Brain microvascular endothelial cell (primary cell): ENCODE data around the gene RAD1.

Experiments used
- DNase-seq: peaks from one replicate; pipeline ENCODE4 v3.0.0-alpha.2; 2020
- H3K27ac ChIP-seq: fragments of 250-450 bp; sonication (Bioruptor Pico); 2 replicates; pipeline ENCODE4 v1.5.1; 2020; ENCODE audit warnings: mild to moderate bottlenecking, moderate library complexity
- H3K27me3 ChIP-seq: fragments of 250-450 bp; sonication (Bioruptor Pico); replicated peaks from 2 replicates; pipeline ENCODE4 v1.5.1; 2020; ENCODE audit warnings: mild to moderate bottlenecking
- H3K36me3 ChIP-seq: fragments of 250-450 bp; sonication (Bioruptor Pico); replicated peaks from 2 replicates; pipeline ENCODE4 v1.5.1; 2020; ENCODE audit warnings: mild to moderate bottlenecking
- H3K4me3 ChIP-seq: 2 replicates; pipeline ENCODE4 v1.5.1; 2011; ENCODE audit warnings: low read depth, mild to moderate bottlenecking, control low read depth, low read length, moderate library complexity
- in situ Hi-C: cut with HindIII; loops from 2 replicates; pipeline ENCODE4 v1.10.0; 2017; ENCODE audit warnings: low sequenced_read_pairs, low pct_ligation_motif_present
- TF ChIP-seq, protein P1 (sequence below): IDR thresholded peaks from 2 replicates; pipeline ENCODE4 v1.5.1; 2011; ENCODE audit warnings: low read depth, mild to moderate bottlenecking, moderate library complexity, low read length, control low read depth, inconsistent platforms; ENCODE audit errors: missing control alignments

Gene RAD1

GRCh38 chr5:34898258-34898895, 16.9 kb downstream of the RAD1 start:
- Histone ChIP-seq H3K27ac (no peak overlapping the region), H3K36me3 (no peaks in the 10 kb centered on the region), H3K27me3 (no peaks in the 10 kb centered on the region), H3K4me3 (no peak overlapping the region)
- in situ Hi-C loops: no loop called here
- TF ChIP-seq, protein P1, sequence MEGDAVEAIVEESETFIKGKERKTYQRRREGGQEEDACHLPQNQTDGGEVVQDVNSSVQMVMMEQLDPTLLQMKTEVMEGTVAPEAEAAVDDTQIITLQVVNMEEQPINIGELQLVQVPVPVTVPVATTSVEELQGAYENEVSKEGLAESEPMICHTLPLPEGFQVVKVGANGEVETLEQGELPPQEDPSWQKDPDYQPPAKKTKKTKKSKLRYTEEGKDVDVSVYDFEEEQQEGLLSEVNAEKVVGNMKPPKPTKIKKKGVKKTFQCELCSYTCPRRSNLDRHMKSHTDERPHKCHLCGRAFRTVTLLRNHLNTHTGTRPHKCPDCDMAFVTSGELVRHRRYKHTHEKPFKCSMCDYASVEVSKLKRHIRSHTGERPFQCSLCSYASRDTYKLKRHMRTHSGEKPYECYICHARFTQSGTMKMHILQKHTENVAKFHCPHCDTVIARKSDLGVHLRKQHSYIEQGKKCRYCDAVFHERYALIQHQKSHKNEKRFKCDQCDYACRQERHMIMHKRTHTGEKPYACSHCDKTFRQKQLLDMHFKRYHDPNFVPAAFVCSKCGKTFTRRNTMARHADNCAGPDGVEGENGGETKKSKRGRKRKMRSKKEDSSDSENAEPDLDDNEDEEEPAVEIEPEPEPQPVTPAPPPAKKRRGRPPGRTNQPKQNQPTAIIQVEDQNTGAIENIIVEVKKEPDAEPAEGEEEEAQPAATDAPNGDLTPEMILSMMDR: peak; percentile 92
- peak; percentile 65 for DNase-seq

DNA sequence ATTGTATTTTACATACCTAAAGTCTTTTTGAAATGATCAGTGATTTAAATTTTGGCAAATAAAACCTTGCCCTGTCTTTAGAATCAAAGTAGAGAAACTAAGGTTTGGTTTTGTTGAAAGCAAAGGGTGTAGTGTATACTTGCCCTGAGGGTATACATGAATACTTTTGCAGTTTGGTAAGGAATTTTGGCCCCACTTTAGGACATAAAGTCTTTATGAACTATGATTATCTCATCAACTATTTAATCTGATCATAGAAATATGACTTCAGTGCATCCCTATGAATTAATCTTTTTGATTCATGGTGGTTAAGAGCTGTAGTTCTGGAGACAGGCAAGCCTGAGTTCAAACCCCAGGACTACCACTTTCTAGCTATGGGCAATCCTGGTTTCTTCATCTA, 17.7 kb downstream of the RAD1 start:
- no peaks in the 10 kb centered on the region for H3K36me3 ChIP-seq
- H3K27ac ChIP-seq: no peak overlapping the region
- DNase-seq: no peak
- in situ Hi-C loops: no loop called here
- TF ChIP-seq, protein P1: no peak
- no peak overlapping the region for H3K4me3 ChIP-seq
- no peaks in the 10 kb centered on the region for H3K27me3 ChIP-seq

DNA sequence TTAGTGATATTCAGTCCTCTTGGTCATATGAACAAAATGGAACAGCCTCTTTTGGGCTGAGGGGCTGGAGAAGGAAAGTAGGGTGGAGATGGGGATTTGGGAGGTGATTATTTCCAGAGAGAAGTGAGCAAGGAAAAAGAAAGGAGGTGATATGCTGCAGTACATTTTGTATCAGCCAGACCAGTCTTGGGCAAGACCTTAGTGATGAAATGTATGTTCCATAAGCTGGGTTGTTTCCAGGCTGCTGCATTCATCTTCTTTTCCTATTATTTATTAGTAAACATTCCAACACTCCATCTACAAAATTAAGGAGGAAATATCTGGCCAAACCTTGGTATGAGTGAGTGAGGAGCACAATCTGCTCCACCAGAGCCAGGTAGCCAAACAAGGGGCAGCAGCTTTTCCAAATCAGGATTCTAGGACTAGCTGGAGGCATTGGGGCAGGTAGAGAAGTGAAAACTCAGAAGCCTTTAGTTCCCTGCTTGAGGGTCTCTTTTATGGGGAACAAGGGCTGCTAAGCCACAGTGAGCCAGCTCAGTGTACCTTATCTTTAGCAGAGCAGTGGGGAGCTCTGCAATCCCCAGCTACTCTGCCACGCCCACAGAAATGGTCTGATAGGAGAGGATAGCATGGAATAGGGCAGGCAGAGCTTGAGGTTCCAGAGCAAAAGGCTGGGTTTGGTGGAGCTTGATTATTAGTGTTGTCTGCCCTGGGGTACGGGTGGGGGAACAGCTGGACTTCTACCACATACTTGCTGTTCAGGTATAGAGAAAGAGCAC, 19.5 kb downstream of the RAD1 start:
- no peak for DNase-seq
- no peaks in the 10 kb centered on the region for H3K27me3 ChIP-seq
- no peak overlapping the region for H3K27ac ChIP-seq
- in situ Hi-C loops: no loop called here
- no peaks in the 10 kb centered on the region for H3K36me3 ChIP-seq
- H3K4me3 ChIP-seq: no peak overlapping the region
- TF ChIP-seq, protein P1: no peak

- H3K36me3 ChIP-seq: no peaks in the 10 kb centered on the region
- DNase-seq: no peak
- H3K27me3 ChIP-seq: no peaks in the 10 kb centered on the region
- in situ Hi-C loops: no loop called here
- TF ChIP-seq, protein P1: no peak
- H3K27ac ChIP-seq: no peak overlapping the region
- no peak overlapping the region for H3K4me3 ChIP-seq
These were observed 20.6 kb downstream of the RAD1 start for GRCh38 chr5:34894716-34895115.

DNA sequence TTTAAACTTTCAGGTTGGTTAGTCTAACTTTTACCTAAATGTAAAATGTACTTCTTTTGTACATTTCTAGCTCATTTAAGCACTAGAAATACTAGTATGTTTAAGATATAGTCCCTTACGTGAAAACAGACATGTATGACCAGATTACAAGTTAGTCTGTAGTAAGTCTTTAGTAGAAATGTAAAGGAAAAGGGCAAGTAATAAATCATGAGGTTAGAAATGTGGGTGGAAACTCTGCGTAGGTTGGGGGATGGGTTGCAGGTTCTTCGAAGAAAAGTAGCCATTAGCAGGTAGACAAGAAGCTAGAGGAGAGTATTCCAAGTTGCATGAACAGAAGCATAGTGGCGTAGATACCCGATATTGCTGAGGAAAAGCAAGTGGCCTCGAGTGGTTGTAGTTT, 22.9 kb downstream of the RAD1 start:
- Histone ChIP-seq H3K27me3 (no peaks in the 10 kb centered on the region), H3K4me3 (no peak overlapping the region), H3K27ac (no peak overlapping the region), H3K36me3 (no peaks in the 10 kb centered on the region)
- no peak for DNase-seq
- in situ Hi-C loops: no loop called here
- TF ChIP-seq, protein P1: no peak

GRCh38 chr5:34891981-34892380, 23.3 kb downstream of the RAD1 start:
- H3K36me3 ChIP-seq: no peaks in the 10 kb centered on the region
- H3K4me3 ChIP-seq: no peak overlapping the region
- in situ Hi-C loops: no loop called here
- H3K27me3 ChIP-seq: no peaks in the 10 kb centered on the region
- no peak overlapping the region for H3K27ac ChIP-seq
- DNase-seq: peak; percentile 6
- TF ChIP-seq, protein P1: no peak
